B cell (primary cell): ENCODE data around the gene NR5A2. TPM values are rescaled to one million over a fixed set of nuclear protein-coding genes. Genes with fewer than 3 reads are reported as not detected.

ENCODE experiments used
- ATAC-seq: fragments of 200-7000 bp; cut with Tn5 transposase; one replicate; pipeline ENCODE4 v1.10.0; 2021; ENCODE audit warnings: low read depth, mild to moderate bottlenecking, moderate number of reproducible peaks, moderate library complexity
- CTCF ChIA-PET: fragments of 350-600 bp; sonication (Branson Sonifier 250); formaldehyde crosslinking; loops from one replicate; lab custom pipeline; 2021; ENCODE audit warnings: antibody characterized with exemption, inconsistent platforms; lab: Charles Lee
- POLR2A ChIA-PET: fragments of 350-600 bp; sonication (Branson Sonifier 250); formaldehyde crosslinking; loops from one replicate; lab custom pipeline; 2021; ENCODE audit warnings: antibody characterized with exemption; lab: Charles Lee
- DNase-seq: peaks from one replicate; pipeline ENCODE4 v3.0.0; 2013
- H2AFZ ChIP-seq: 2 replicates; pipeline ENCODE4 v1.6.1; 2012; ENCODE audit warnings: mild to moderate bottlenecking, low read depth, low read length; ENCODE audit not compliant: insufficient read depth, poor library complexity, severe bottlenecking
- H3K27ac ChIP-seq, 2 donors: 1 replicate in 1 of 2; 2 replicates in 1 of 2; pipeline ENCODE4 v1.5.1; 2012 to 2013; ENCODE audit warnings: low read length in 2 of 2, mild to moderate bottlenecking in 2 of 2, moderate library complexity in 1 of 2
- H3K27me3 ChIP-seq, 4 experiments: fragments of 200-600 bp in 1 of 4; sonication (generic) in 1 of 4; replicated peaks in 1 of 4; 1 replicate in 2 of 4; 2 replicates in 2 of 4; pipeline versions ENCODE4 v1.6.1 to v1.7.0; 2013 to 2016; ENCODE audit warnings: low read length in 3 of 4, mild to moderate bottlenecking in 2 of 4, mixed read lengths in 1 of 4, moderate library complexity in 1 of 4; ENCODE audit not compliant: insufficient read depth in 4 of 4, control insufficient read depth in 3 of 4; ENCODE audit errors: control extremely low read depth in 1 of 4
- H3K36me3 ChIP-seq, 2 experiments: replicated peaks in 1 of 2; 1 replicate in 1 of 2; 2 replicates in 1 of 2; pipeline versions ENCODE4 v1.6.1 to v1.7.1; 2013; ENCODE audit warnings: low read length in 1 of 2; ENCODE audit not compliant: insufficient read depth in 2 of 2, control insufficient read depth in 1 of 2; ENCODE audit errors: control extremely low read depth in 1 of 2, extremely low read depth in 1 of 2
- H3K4me1 ChIP-seq, 2 donors: fragments of 200-600 bp in 1 of 2; sonication (generic) in 1 of 2; 1 replicate in 1 of 2; 2 replicates in 1 of 2; pipeline versions ENCODE4 v1.5.1 to v1.6.1; 2013 to 2017; ENCODE audit warnings: low read length in 2 of 2; ENCODE audit not compliant: control insufficient read depth in 2 of 2, insufficient read depth in 2 of 2
- H3K4me2 ChIP-seq: replicated peaks from 2 replicates; pipeline ENCODE3; 2012; ENCODE audit warnings: mild to moderate bottlenecking, low read depth, low read length; ENCODE audit not compliant: poor library complexity, severe bottlenecking
- H3K4me3 ChIP-seq, 5 experiments: fragments of 200-600 bp in 1 of 5; sonication (generic) in 1 of 5; 1 replicate in 3 of 5; 2 replicates in 2 of 5; pipeline versions ENCODE4 v1.5.1 to v1.7.0; 2011 to 2016; ENCODE audit warnings: low read length in 4 of 5, mild to moderate bottlenecking in 4 of 5, low read depth in 2 of 5, control low read depth in 1 of 5, moderate library complexity in 1 of 5; ENCODE audit not compliant: insufficient read depth in 1 of 5; ENCODE audit errors: control extremely low read depth in 1 of 5, extremely low read depth in 1 of 5
- H3K79me2 ChIP-seq: fragments of 200-600 bp; sonication (generic); one replicate; pipeline ENCODE4 v1.6.0; 2016; ENCODE audit warnings: low read length; ENCODE audit not compliant: control insufficient read depth, insufficient read depth
- H3K9ac ChIP-seq: fragments of 200-600 bp; sonication (generic); 2 replicates; pipeline ENCODE4 v1.6.1; 2017; ENCODE audit warnings: mild to moderate bottlenecking, low read length, moderate library complexity
- H3K9me3 ChIP-seq, 3 donors: one replicate each; pipeline versions ENCODE4 v1.6.1 to v1.7.1; 2013; ENCODE audit warnings: low read length in 2 of 3; ENCODE audit not compliant: control insufficient read depth in 2 of 3, insufficient read depth in 1 of 3; ENCODE audit errors: control extremely low read depth in 1 of 3
- H4K20me1 ChIP-seq: 2 replicates; pipeline ENCODE4 v1.6.0; 2012; ENCODE audit warnings: mild to moderate bottlenecking, low read length; ENCODE audit not compliant: insufficient read depth, control insufficient read depth, poor library complexity, severe bottlenecking
- H3K27ac Mint-ChIP-seq: one replicate; pipeline ENCODE4 v1.8.0; 2021; ENCODE audit warnings: mixed read lengths
- H3K27me3 Mint-ChIP-seq: one replicate; pipeline ENCODE4 v1.8.0; 2021; ENCODE audit warnings: mixed read lengths
- H3K4me1 Mint-ChIP-seq: one replicate; pipeline ENCODE4 v1.8.0; 2021; ENCODE audit warnings: mixed read lengths
- H3K4me3 Mint-ChIP-seq: one replicate; pipeline ENCODE4 v1.8.0; 2021; ENCODE audit warnings: mixed read lengths
- H3K9me3 Mint-ChIP-seq: one replicate; pipeline ENCODE4 v1.8.0; 2022; ENCODE audit warnings: mixed read lengths; ENCODE audit not compliant: insufficient read depth
- CTCF ChIP-seq: fragments of 200-600 bp; IDR thresholded peaks from one replicate; pipeline ENCODE4 v1.8.0; 2022; ENCODE audit warnings: antibody characterized with exemption, mild to moderate bottlenecking
- EZH2 ChIP-seq: IDR thresholded peaks from 2 replicates; pipeline ENCODE4 v1.6.1; 2012; ENCODE audit warnings: borderline replicate concordance, low read depth, mild to moderate bottlenecking, moderate library complexity, low read length; ENCODE audit not compliant: insufficient read depth, poor library complexity, severe bottlenecking
- WGBS: methylation state at CpG from one replicate; pipeline ENCODE4 v1.1.5; 2013; ENCODE audit warnings: missing lambda C conversion rate; ENCODE audit not compliant: insufficient coverage; 5-methylcytosine and 5-hydroxymethylcytosine counted together
- intact Hi-C: fragments of 100-400 bp; cut with micrococcal nuclease; formaldehyde crosslinking; loops from one replicate; pipeline ENCODE4 v1.10.0; 2022
- polyA plus RNA-seq: library from polyadenylated mRNA; depleted of rRNA; stranded (reverse); fragments of >200 nt; gene quantifications from 2 replicates; pipeline ENCODE4 v1.2.3, GENCODE V29; 2012
- total RNA-seq, 2 donors: library from RNA; stranded (reverse); fragments of 120-200 nt in 1 of 2; gene quantifications; 1 replicate in 1 of 2; 2 replicates in 1 of 2; pipeline versions ENCODE4 v1.2.3 to v1.2.4, GENCODE V29; 2013 to 2022

Gene NR5A2
- total and polyA plus RNA-seq, 2 donors (not counting 1 experiment from before 2014, with no cell fraction given): 0.07 TPM; not detected in 1

- Mint-ChIP-seq H3K27me3 (peaks cover 30% of the 10 kb centered on the region), H3K4me3 (no peak overlapping the region), H3K9me3 (no peaks in the 10 kb centered on the region), H3K4me1 (no peaks in the 10 kb centered on the region), H3K27ac (no peak overlapping the region)
- Histone ChIP-seq H3K4me3 (no peak overlapping the region), H3K9me3 (no peaks in the 10 kb centered on the region), H4K20me1 (no peaks in the 10 kb centered on the region), H3K27ac (no peak overlapping the region), H3K4me2 (no peak overlapping the region), H3K79me2 (no peaks in the 10 kb centered on the region), H3K9ac (no peak overlapping the region), H3K4me1 (no peaks in the 10 kb centered on the region), H3K27me3 (peaks cover 0 to under 1% (median 0%) of the 10 kb centered on the region in 4 experiments), H3K36me3 (no peaks in the 10 kb centered on the region), H2AFZ (no peak overlapping the region)
- DNase-seq (no peak), ATAC-seq (no peak)
- ChIA-PET CTCF (no interaction called here), POLR2A (no interaction called here)
- WGBS: no CpG with 5 or more reads among the region's 1 CpG
- TF ChIP-seq CTCF: no peak
- no peak for TF ChIP-seq EZH2
- intact Hi-C loops: no loop called here
Measured at GRCh38 chr1:200021577-200022238, 5.8 kb upstream of the NR5A2 start.

- Mint-ChIP-seq H3K27ac (no peak overlapping the region), H3K4me3 (no peak overlapping the region), H3K9me3 (no peaks in the 10 kb centered on the region), H3K27me3 (peaks cover 32% of the 10 kb centered on the region), H3K4me1 (no peaks in the 10 kb centered on the region)
- ChIA-PET POLR2A (no interaction called here), CTCF (no interaction called here)
- TF ChIP-seq CTCF (no peak), EZH2 (no peak)
- Histone ChIP-seq H3K79me2 (no peaks in the 10 kb centered on the region), H3K4me1 (no peaks in the 10 kb centered on the region), H3K27me3 (peaks cover 0 to 6% (median 3%) of the 10 kb centered on the region in 4 experiments), H3K9me3 (no peaks in the 10 kb centered on the region), H3K4me2 (no peak overlapping the region), H3K27ac (no peak overlapping the region), H3K4me3 (no peak overlapping the region), H2AFZ (no peak overlapping the region), H3K36me3 (no peaks in the 10 kb centered on the region), H3K9ac (no peak overlapping the region), H4K20me1 (no peaks in the 10 kb centered on the region)
- no peak for DNase-seq
- ATAC-seq: no peak
- WGBS: 100% methylated on average over 1 of the region's 4 CpGs
- intact Hi-C loops: no loop called here
Measured at GRCh38 chr1:200022239-200022804, 5.2 kb upstream of the NR5A2 start.
